ENCODE results near the gene CYSLTR2. TPM values are rescaled to one million over a fixed set of nuclear protein-coding genes. Genes with fewer than 3 reads are reported as not detected.

CYSLTR2 gene
- total RNA-seq, 2 experiments from 2014 or later, result 2.9 to 3.3 TPM

DNA sequence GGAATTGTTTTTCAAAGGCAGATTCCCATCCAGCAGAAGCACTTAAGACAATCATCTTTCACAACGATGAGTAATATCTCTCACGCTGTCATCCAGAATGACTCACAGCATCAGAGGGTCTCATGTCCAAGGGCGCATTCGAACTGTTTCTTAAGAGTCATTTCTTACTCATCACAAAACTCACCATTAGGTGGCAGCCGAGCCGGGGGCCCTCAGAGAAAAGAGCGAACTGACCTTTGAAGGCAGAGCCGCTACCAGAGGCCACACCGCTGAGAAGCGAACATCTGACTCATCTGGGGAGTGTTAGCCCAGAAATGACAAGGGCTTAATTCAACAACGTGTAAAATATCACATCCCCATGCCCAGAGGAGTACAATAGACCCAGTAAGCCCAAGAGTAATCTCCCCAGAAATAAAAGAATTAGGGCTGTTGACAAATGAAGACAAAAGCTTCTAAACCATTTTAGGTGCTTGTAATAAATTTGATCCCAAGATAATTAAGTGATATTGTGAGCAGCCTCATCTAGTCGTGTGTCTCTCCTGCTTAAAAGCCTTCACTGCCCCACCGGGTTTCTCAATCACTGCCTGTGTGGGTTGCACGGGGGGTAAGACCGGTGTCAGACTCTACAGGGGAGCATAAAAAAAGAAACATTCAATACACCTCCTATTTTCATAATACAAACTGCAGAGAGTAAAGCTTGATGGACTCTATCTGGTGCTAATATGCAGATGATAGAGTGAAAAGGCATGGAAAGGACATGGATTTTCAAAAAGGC is 96.2 kb downstream of the CYSLTR2 start:
- no peak overlapping the region for H3K27ac Mint-ChIP-seq
- H3K36me3 Mint-ChIP-seq (ENCODE audit: low read depth), result no peaks in the 10 kb centered on the region
- H3K9me3 Mint-ChIP-seq (ENCODE audit: insufficient read depth), result no peaks in the 10 kb centered on the region
- peak; percentile 58 for DNase-seq
- H3K4me3 Mint-ChIP-seq, result no peak overlapping the region
- H3K27me3 Mint-ChIP-seq (ENCODE audit: low read depth), result no peaks in the 10 kb centered on the region
- peak; percentile 70 for ATAC-seq
- H3K4me1 Mint-ChIP-seq (ENCODE audit: low read depth), result peaks cover 7% of the 10 kb centered on the region
- CTCF ChIA-PET, result interaction anchor here (1.0 to 1.8 kb wide), 2 partner anchors 14 to 19 kb away, joined by 4 to 13 read pairs; no protein-coding TSS in a partner anchor
- POLR2A ChIA-PET, result no interaction called here

- no peak for ATAC-seq
- no peak overlapping the region for H3K4me3 Mint-ChIP-seq
- peaks cover 7% of the 10 kb centered on the region for H3K4me1 Mint-ChIP-seq (ENCODE audit: low read depth)
- DNase-seq, result no peak
- CTCF ChIA-PET, result interaction anchor here (1.0 to 1.8 kb wide), 3 partner anchors 15 to 18 kb away, joined by 3 to 13 read pairs (median 4); no protein-coding TSS in a partner anchor
- H3K36me3 Mint-ChIP-seq (ENCODE audit: low read depth), result no peaks in the 10 kb centered on the region
- H3K9me3 Mint-ChIP-seq (ENCODE audit: insufficient read depth), result peaks cover 5% of the 10 kb centered on the region
- H3K27ac Mint-ChIP-seq, result no peak overlapping the region
- no peaks in the 10 kb centered on the region for H3K27me3 Mint-ChIP-seq (ENCODE audit: low read depth)
- POLR2A ChIA-PET, result no interaction called here
Measured at GRCh38 chr13:48750588-48751383, 97.1 kb downstream of the CYSLTR2 start.

- POLR2A ChIA-PET, result no interaction called here
- Mint-ChIP-seq H3K27ac (no peak overlapping the region), H3K9me3 (ENCODE audit: insufficient read depth) (peaks cover 15% of the 10 kb centered on the region), H3K4me3 (no peak overlapping the region), H3K27me3 (ENCODE audit: low read depth) (peaks cover 11% of the 10 kb centered on the region), H3K4me1 (ENCODE audit: low read depth) (no peaks in the 10 kb centered on the region), H3K36me3 (ENCODE audit: low read depth) (peaks cover 8% of the 10 kb centered on the region)
- no peak for DNase-seq
- no peak for ATAC-seq
- CTCF ChIA-PET, result interaction anchor here (0.6 kb wide), 1 partner anchor 9 kb away, joined by 5 read pairs; no protein-coding TSS in a partner anchor
Measured at GRCh38 chr13:48760626-48761025, 106.9 kb downstream of the CYSLTR2 start.

Other genes starting within 250 kb of the CYSLTR2 start
- gene LPAR6, start 240.8 kb upstream of the CYSLTR2 start, total RNA-seq, result 10 to 100 TPM; 47.6 to 50.3 TPM
- gene RCBTB2, start 120.8 kb upstream of the CYSLTR2 start, total RNA-seq, result 10 to 100 TPM; 31.0 to 31.5 TPM

All from activated CD8-positive, alpha-beta T cell treated with anti-CD3 and anti-CD28 coated beads, Interleukin-2, amount 10 ng/mL, durations not matched to agents 7 days and 5 days (primary cell).